SK-N-SH (cell line): ENCODE data around the gene LANCL3.

Experiments
- CTCF ChIP-seq: fragments of 200-600 bp; sonication (generic); IDR thresholded peaks from 2 replicates; pipeline ENCODE4 v1.6.1; 2017; ENCODE audit warnings: antibody characterized with exemption, mild to moderate bottlenecking, moderate library complexity
- EZH2phosphoT487 ChIP-seq: fragments of 200-600 bp; sonication (generic); IDR thresholded peaks from 2 replicates; pipeline ENCODE4 v1.6.1; 2017; ENCODE audit warnings: low read depth, mixed run types, mild to moderate bottlenecking, antibody characterized with exemption, moderate library complexity, borderline replicate concordance
- GABPA ChIP-seq: IDR thresholded peaks from 2 replicates; pipeline ENCODE4 v1.4.0; 2012; ENCODE audit warnings: low read depth, mild to moderate bottlenecking
- ZBTB33 ChIP-seq: IDR thresholded peaks from 2 replicates; pipeline ENCODE4 v1.4.0; 2012; ENCODE audit warnings: low read depth, borderline replicate concordance

DNA sequence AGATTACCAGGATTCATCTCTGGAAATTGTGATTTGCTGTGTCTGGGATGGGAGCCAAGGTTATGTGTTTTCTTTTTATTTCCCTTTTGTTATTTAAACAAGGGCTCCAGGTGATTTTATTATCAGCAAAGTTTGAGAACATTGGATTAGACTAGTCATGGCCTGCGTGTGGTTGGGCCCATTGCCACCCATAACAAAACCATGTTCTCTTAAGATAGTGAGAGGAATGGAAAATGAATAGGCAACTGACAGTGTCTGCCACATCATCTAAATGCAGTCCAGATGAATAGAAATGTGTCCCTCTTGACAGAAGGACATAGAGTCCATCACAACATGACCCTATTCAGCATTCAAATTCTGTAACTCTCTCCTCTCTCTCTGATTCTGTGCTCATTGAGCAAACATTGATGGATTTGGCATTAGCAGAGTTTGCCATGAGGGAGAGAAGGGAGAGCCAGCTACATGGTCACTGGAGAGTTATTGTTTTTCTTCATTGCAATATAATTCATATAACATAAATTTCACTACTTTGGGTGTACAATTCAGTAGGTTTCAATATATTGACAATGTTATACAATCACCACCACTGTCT lies 125.8 kb downstream of the LANCL3 start:
- TF ChIP-seq CTCF (no peak), ZBTB33 (no peak), EZH2phosphoT487 (no peak), GABPA (no peak)
